SK-N-MC (cell line): Measurements from ENCODE around the gene RIMBP2.

ENCODE experiments used
- DNase-seq: peaks from one replicate; pipeline ENCODE4 v3.0.0-alpha.2; 2011; ENCODE audit warnings: low read depth, low spot score
- H3K27ac ChIP-seq: fragments of 200-600 bp; sonication (generic); 2 replicates; pipeline ENCODE4 v1.5.1; 2016; ENCODE audit warnings: mixed run types
- H3K36me3 ChIP-seq: fragments of 200-600 bp; sonication (generic); 2 replicates; pipeline ENCODE4 v1.6.1; 2017; ENCODE audit warnings: antibody characterized with exemption, low read length, mixed read lengths; ENCODE audit not compliant: insufficient read depth
- H3K4me3 ChIP-seq: fragments of 200-600 bp; sonication (generic); 2 replicates; pipeline ENCODE4 v1.5.1; 2016
- H3K9ac ChIP-seq: fragments of 200-600 bp; sonication (generic); 2 replicates; pipeline ENCODE4 v1.8.0; 2017; ENCODE audit warnings: mixed run types, mixed read lengths; ENCODE audit not compliant: insufficient read length
- H3K9me3 ChIP-seq: fragments of 200-600 bp; sonication (generic); 2 replicates; pipeline ENCODE4 v1.6.1; 2017; ENCODE audit warnings: low read depth, mild to moderate bottlenecking, antibody characterized with exemption, low read length, moderate library complexity, mixed read lengths
- EZH2 ChIP-seq: fragments of 200-600 bp; sonication (generic); IDR thresholded peaks from one replicate; pipeline ENCODE4 v1.6.1; 2017; ENCODE audit warnings: antibody characterized with exemption
- FOXP2 ChIP-seq: optimal IDR thresholded peaks from 2 replicates; pipeline ENCODE3; 2011; ENCODE audit warnings: mild to moderate bottlenecking, moderate library complexity; ENCODE audit not compliant: insufficient read depth; ENCODE audit errors: extremely low read length, control extremely low read depth
- POLR2AphosphoS5 ChIP-seq: IDR thresholded peaks from 2 replicates; pipeline ENCODE4 v1.6.1; 2012; ENCODE audit warnings: mild to moderate bottlenecking, low read depth, low read length, borderline replicate concordance

The RIMBP2 gene

GRCh38 chr12:130372936-130373335 lies 343.2 kb downstream of the RIMBP2 start:
- Histone ChIP-seq H3K27ac (no peak overlapping the region), H3K9me3 (no peaks in the 10 kb centered on the region), H3K9ac (no peak overlapping the region), H3K4me3 (no peak overlapping the region), H3K36me3 (no peaks in the 10 kb centered on the region)
- TF ChIP-seq POLR2AphosphoS5: no peak
- no peak for TF ChIP-seq EZH2
- no peak for TF ChIP-seq FOXP2
- DNase-seq: no peak

- no peaks in the 10 kb centered on the region for H3K9me3 ChIP-seq
- no peak overlapping the region for H3K27ac ChIP-seq
- no peaks in the 10 kb centered on the region for H3K36me3 ChIP-seq
- no peak for DNase-seq
- no peak for TF ChIP-seq POLR2AphosphoS5
- TF ChIP-seq EZH2: no peak
- no peak for TF ChIP-seq FOXP2
- no peak overlapping the region for H3K9ac ChIP-seq
- H3K4me3 ChIP-seq: no peak overlapping the region
Measured at GRCh38 chr12:130371296-130371695, 344.8 kb downstream of the RIMBP2 start.

- Histone ChIP-seq H3K4me3 (no peak overlapping the region), H3K36me3 (no peaks in the 10 kb centered on the region), H3K9ac (no peak overlapping the region), H3K9me3 (no peaks in the 10 kb centered on the region), H3K27ac (no peak overlapping the region)
- TF ChIP-seq FOXP2: no peak
- no peak for TF ChIP-seq POLR2AphosphoS5
- DNase-seq: no peak
Measured at GRCh38 chr12:130369816-130370215, 346.3 kb downstream of the RIMBP2 start.

GRCh38 chr12:130367523-130367922 lies 348.6 kb downstream of the RIMBP2 start:
- TF ChIP-seq EZH2 (no peak), POLR2AphosphoS5 (no peak), FOXP2 (no peak)
- no peaks in the 10 kb centered on the region for H3K9me3 ChIP-seq
- no peak for DNase-seq
- no peaks in the 10 kb centered on the region for H3K36me3 ChIP-seq
- no peak overlapping the region for H3K9ac ChIP-seq
- H3K27ac ChIP-seq: no peak overlapping the region
- no peak overlapping the region for H3K4me3 ChIP-seq

GRCh38 chr12:130367003-130367402 lies 349.1 kb downstream of the RIMBP2 start:
- no peaks in the 10 kb centered on the region for H3K36me3 ChIP-seq
- no peak for DNase-seq
- no peak overlapping the region for H3K9ac ChIP-seq
- H3K4me3 ChIP-seq: no peak overlapping the region
- no peaks in the 10 kb centered on the region for H3K9me3 ChIP-seq
- TF ChIP-seq POLR2AphosphoS5 (no peak), EZH2 (no peak), FOXP2 (no peak)
- no peak overlapping the region for H3K27ac ChIP-seq

- no peak overlapping the region for H3K9ac ChIP-seq
- no peak overlapping the region for H3K4me3 ChIP-seq
- no peak overlapping the region for H3K27ac ChIP-seq
- no peaks in the 10 kb centered on the region for H3K9me3 ChIP-seq
- no peak for DNase-seq
- no peak for TF ChIP-seq POLR2AphosphoS5
- no peak for TF ChIP-seq EZH2
- no peak for TF ChIP-seq FOXP2
- no peaks in the 10 kb centered on the region for H3K36me3 ChIP-seq
Measured at GRCh38 chr12:130366159-130366558, 349.9 kb downstream of the RIMBP2 start.

GRCh38 chr12:130364578-130364977 lies 351.5 kb downstream of the RIMBP2 start:
- no peak for DNase-seq
- Histone ChIP-seq H3K9ac (no peak overlapping the region), H3K36me3 (no peaks in the 10 kb centered on the region), H3K27ac (no peak overlapping the region), H3K4me3 (no peak overlapping the region), H3K9me3 (no peaks in the 10 kb centered on the region)
- TF ChIP-seq FOXP2: no peak
- no peak for TF ChIP-seq EZH2
- no peak for TF ChIP-seq POLR2AphosphoS5

GRCh38 chr12:130362060-130362459 lies 354.0 kb downstream of the RIMBP2 start:
- TF ChIP-seq EZH2 (no peak), POLR2AphosphoS5 (no peak), FOXP2 (no peak)
- Histone ChIP-seq H3K27ac (no peak overlapping the region), H3K9me3 (no peaks in the 10 kb centered on the region), H3K36me3 (no peaks in the 10 kb centered on the region), H3K9ac (no peak overlapping the region), H3K4me3 (no peak overlapping the region)
- no peak for DNase-seq

- Histone ChIP-seq H3K36me3 (no peaks in the 10 kb centered on the region), H3K4me3 (no peak overlapping the region), H3K27ac (no peak overlapping the region), H3K9ac (no peak overlapping the region), H3K9me3 (no peaks in the 10 kb centered on the region)
- TF ChIP-seq FOXP2: no peak
- no peak for TF ChIP-seq POLR2AphosphoS5
- no peak for DNase-seq
Measured at GRCh38 chr12:130357729-130358330, 358.3 kb downstream of the RIMBP2 start.

GRCh38 chr12:130357241-130357640 lies 358.9 kb downstream of the RIMBP2 start:
- DNase-seq: no peak
- no peak for TF ChIP-seq FOXP2
- Histone ChIP-seq H3K9ac (no peak overlapping the region), H3K9me3 (no peaks in the 10 kb centered on the region), H3K27ac (no peak overlapping the region), H3K36me3 (no peaks in the 10 kb centered on the region), H3K4me3 (no peak overlapping the region)
